ENCODE results near the gene CDK18.

Gene CDK18

DNA sequence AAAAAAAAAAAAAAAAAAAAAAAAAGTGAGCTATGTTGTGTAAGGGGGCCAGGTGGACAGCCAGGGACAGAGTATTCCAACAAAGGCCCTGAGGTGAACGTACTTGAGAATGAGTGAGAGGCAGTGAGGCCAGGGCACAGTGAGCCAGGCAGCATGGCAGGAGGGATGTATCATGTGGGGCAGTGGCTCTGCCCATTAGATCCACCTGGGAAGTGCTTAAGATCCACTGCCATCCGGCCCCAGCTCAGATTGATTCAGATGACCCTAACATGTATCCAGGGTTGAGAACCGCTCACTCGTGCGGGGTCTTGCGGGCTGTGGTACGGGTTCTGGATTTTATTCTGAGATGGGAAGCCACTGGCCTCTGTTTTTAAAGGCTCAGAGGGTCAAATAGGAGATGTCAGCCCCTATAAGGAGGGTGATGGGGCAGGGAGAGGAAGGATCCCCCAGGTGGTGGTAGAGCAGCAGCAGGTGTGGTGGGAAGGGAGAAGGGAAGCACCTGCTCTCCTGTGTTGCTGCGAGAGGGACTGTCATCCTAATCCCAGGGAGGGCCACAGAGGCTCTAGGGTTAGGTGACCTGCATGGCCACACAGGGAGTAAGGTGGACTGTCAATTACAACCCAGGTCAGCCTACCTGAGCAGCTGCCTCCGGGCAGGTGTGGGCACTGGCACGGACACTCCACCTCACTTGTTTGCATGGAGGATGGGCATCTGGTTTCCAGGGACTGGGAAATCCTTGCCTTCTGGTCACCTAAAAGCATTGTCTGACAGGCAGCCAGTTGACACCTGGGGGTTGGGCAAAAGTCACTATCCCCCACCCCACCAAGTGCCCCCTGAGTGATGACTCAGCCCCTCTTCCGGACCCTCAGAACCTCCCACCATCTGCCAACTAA, 31.6 kb downstream of the CDK18 start:
- Histone ChIP-seq H3K4me1 (ENCODE audit: control insufficient read depth, low read depth, low read length) (no peaks in the 10 kb centered on the region), H3K27ac (ENCODE audit: low read length) (no peak overlapping the region), H3K36me3 (ENCODE audit: control insufficient read depth, low read depth, low read length) (peaks cover 6% of the 10 kb centered on the region), H3K4me3 (ENCODE audit: low read length) (no peak overlapping the region), H3K9me3 (ENCODE audit: control insufficient read depth, low read depth, low read length) (no peaks in the 10 kb centered on the region), H3K9ac (ENCODE audit: low read length) (no peak overlapping the region), H3K27me3 (ENCODE audit: control insufficient read depth, insufficient read depth, low read length) (peaks cover 25% of the 10 kb centered on the region)

DNA sequence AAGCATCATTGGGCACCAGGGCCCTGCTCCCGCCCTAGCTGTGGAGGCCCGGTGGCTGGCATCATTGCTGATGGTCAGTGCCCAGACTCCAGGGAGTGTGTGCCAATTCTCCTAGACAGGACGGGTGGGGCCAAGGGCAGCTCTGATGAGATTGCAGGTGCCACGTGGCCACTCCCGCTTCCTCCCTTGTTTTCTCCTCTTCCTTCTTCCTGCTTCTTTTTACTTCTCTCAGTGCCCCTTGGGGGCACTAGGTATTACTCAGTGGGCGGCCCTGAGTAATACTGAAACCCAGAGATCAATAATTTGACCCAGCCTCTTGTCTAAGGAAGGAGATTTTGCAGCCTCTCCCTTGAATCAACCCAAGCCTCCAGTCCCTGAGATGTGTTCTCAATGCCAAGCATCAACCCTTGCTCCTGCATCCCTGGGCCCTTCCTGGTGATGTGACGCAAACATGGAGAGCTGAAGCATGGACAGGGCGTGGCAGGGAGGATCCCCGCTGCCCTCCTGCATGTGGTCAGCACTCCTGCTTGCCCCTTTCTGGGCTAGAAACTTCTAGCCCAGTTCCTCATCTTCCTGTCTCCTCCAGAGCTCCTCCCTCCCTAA, 32.4 kb downstream of the CDK18 start:
- no peaks in the 10 kb centered on the region for H3K36me3 ChIP-seq (ENCODE audit: control insufficient read depth, low read depth, low read length)
- peaks cover 32% of the 10 kb centered on the region for H3K27me3 ChIP-seq (ENCODE audit: control insufficient read depth, insufficient read depth, low read length)
- H3K4me3 ChIP-seq (ENCODE audit: low read length) = no peak overlapping the region
- H3K9me3 ChIP-seq (ENCODE audit: control insufficient read depth, low read depth, low read length) = no peaks in the 10 kb centered on the region
- no peaks in the 10 kb centered on the region for H3K4me1 ChIP-seq (ENCODE audit: control insufficient read depth, low read depth, low read length)
- H3K27ac ChIP-seq (ENCODE audit: low read length) = no peak overlapping the region
- H3K9ac ChIP-seq (ENCODE audit: low read length) = no peak overlapping the region

DNA sequence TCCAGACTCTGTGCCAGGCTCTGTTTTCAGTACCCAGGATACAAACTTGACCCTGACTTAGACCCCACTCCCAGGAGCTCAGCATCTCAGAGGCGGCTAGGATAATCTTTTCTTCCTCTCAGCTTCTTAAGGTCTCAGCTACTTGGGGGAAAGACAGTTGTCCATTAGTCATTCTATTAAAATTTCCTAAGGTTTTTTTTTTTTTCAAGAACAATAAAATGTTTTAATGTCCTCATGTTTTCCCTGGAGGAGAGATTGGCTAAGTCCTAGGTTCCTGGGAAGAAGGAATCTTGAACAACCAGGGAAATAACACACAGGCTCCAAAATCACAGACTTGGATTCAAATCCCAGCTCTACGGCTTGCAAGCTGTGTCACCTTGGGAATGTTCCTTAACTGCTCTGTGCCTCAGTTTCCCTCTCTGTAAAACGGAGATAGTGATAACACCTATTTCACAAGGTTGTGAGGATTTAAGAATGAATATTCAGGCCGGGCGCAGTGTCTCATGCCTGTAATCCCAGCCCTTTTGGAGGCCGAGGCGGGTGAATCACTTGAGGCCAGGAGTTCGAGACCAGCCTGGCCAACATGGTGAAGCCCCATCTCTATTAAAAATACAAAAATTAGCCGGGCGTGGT, 33.0 kb downstream of the CDK18 start:
- peaks cover 35% of the 10 kb centered on the region for H3K27me3 ChIP-seq (ENCODE audit: control insufficient read depth, insufficient read depth, low read length)
- no peak overlapping the region for H3K27ac ChIP-seq (ENCODE audit: low read length)
- H3K4me1 ChIP-seq (ENCODE audit: control insufficient read depth, low read depth, low read length) = no peaks in the 10 kb centered on the region
- H3K4me3 ChIP-seq (ENCODE audit: low read length) = no peak overlapping the region
- no peak overlapping the region for H3K9ac ChIP-seq (ENCODE audit: low read length)
- H3K9me3 ChIP-seq (ENCODE audit: control insufficient read depth, low read depth, low read length) = no peaks in the 10 kb centered on the region
- no peaks in the 10 kb centered on the region for H3K36me3 ChIP-seq (ENCODE audit: control insufficient read depth, low read depth, low read length)

DNA sequence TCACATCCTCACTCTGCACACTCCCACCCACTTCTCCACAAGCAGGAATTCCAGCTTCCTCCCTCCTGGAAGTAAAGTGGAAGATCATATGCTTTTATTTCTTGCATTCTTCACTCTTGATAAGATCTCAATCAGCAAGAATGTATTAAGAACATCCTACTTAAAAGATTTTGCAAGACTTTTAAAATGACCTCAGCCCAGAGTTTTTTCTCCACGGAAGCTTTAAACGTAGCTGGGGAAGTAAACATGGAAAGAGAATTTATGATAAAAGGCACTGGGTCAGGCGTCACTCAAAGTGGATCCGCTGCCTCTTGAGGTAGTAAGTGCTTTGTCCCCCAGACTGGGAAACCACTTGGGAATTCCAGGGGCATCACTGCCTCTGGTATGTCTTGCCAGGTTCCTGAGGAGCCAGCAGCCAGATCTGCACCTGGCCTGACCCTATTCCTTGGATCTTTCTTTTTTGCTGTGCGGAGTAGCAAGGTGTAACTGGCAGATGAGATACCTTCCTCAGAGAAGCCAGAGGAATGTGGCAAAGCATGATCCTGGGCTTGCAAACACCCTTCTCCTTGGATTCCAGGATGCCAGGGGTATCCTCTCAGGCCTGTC, 33.9 kb downstream of the CDK18 start:
- Histone ChIP-seq H3K27me3 (ENCODE audit: control insufficient read depth, insufficient read depth, low read length) (peaks cover 35% of the 10 kb centered on the region), H3K4me1 (ENCODE audit: control insufficient read depth, low read depth, low read length) (no peaks in the 10 kb centered on the region), H3K4me3 (ENCODE audit: low read length) (no peak overlapping the region), H3K9me3 (ENCODE audit: control insufficient read depth, low read depth, low read length) (no peaks in the 10 kb centered on the region), H3K9ac (ENCODE audit: low read length) (no peak overlapping the region), H3K36me3 (ENCODE audit: control insufficient read depth, low read depth, low read length) (no peaks in the 10 kb centered on the region), H3K27ac (ENCODE audit: low read length) (no peak overlapping the region)

DNA sequence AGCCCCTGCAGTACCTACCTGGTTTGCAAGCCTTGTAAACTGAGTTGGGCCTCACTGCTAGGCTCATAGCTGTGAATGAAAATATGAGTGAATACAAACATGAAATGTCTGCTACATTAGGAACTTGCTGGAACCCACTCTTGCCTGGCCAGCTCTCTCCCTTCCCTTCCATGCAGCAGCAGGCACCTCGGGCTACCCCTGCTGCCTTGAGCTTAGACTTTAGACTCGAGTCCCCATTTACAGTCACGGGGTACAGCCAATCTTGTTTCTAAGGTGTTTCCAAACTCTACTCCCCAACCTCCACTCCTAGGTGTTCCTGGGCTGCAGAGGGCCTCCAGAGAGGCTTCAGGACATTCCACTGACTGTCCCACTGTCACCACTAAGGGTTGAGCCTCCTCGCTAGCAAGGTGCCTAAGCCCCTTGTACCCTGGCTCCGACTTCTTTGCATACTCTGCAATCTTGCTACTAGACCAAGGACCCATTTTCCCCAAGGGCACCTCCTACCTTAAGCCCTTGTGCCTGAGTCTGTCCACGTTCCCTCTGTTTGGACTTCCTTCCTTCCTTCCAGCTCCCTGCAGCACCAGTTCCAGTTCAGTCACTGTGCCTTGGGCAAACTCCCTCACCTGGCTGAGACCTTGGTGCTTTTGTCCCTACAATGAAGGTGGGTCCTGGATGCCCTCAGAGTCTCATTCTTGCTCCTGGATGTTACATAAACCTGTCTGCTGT, 36.9 kb downstream of the CDK18 start:
- no peaks in the 10 kb centered on the region for H3K36me3 ChIP-seq (ENCODE audit: control insufficient read depth, low read depth, low read length)
- H3K9me3 ChIP-seq (ENCODE audit: control insufficient read depth, low read depth, low read length) = no peaks in the 10 kb centered on the region
- peaks cover 8% of the 10 kb centered on the region for H3K4me1 ChIP-seq (ENCODE audit: control insufficient read depth, low read depth, low read length)
- no peak overlapping the region for H3K9ac ChIP-seq (ENCODE audit: low read length)
- H3K27me3 ChIP-seq (ENCODE audit: control insufficient read depth, insufficient read depth, low read length) = peaks cover 31% of the 10 kb centered on the region
- no peak overlapping the region for H3K4me3 ChIP-seq (ENCODE audit: low read length)
- H3K27ac ChIP-seq (ENCODE audit: low read length) = no peak overlapping the region

DNA sequence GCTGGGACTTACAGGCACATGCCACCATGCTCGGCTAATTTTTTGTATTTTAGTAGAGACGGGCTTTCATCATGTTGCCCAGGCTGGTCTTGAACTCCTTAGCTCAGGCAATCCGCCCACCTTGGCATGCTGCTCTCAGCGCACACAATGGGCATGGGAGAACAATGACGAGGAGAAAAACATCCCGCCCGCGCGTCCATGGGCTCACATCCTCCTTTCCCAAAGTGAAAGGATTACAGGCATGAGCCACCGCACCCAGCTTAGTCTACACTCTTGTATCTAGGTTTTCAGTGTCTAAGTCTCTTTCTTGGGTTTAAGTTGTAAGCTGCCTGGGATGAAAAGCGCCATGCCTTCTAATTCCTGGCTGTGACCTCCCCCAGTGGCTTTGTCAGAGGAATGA, 37.9 kb downstream of the CDK18 start:
- Histone ChIP-seq H3K36me3 (ENCODE audit: control insufficient read depth, low read depth, low read length) (no peaks in the 10 kb centered on the region), H3K4me3 (ENCODE audit: low read length) (no peak overlapping the region), H3K9ac (ENCODE audit: low read length) (no peak overlapping the region), H3K9me3 (ENCODE audit: control insufficient read depth, low read depth, low read length) (no peaks in the 10 kb centered on the region), H3K27me3 (ENCODE audit: control insufficient read depth, insufficient read depth, low read length) (peaks cover 22% of the 10 kb centered on the region), H3K4me1 (ENCODE audit: control insufficient read depth, low read depth, low read length) (peaks cover 8% of the 10 kb centered on the region), H3K27ac (ENCODE audit: low read length) (no peak overlapping the region)

DNA sequence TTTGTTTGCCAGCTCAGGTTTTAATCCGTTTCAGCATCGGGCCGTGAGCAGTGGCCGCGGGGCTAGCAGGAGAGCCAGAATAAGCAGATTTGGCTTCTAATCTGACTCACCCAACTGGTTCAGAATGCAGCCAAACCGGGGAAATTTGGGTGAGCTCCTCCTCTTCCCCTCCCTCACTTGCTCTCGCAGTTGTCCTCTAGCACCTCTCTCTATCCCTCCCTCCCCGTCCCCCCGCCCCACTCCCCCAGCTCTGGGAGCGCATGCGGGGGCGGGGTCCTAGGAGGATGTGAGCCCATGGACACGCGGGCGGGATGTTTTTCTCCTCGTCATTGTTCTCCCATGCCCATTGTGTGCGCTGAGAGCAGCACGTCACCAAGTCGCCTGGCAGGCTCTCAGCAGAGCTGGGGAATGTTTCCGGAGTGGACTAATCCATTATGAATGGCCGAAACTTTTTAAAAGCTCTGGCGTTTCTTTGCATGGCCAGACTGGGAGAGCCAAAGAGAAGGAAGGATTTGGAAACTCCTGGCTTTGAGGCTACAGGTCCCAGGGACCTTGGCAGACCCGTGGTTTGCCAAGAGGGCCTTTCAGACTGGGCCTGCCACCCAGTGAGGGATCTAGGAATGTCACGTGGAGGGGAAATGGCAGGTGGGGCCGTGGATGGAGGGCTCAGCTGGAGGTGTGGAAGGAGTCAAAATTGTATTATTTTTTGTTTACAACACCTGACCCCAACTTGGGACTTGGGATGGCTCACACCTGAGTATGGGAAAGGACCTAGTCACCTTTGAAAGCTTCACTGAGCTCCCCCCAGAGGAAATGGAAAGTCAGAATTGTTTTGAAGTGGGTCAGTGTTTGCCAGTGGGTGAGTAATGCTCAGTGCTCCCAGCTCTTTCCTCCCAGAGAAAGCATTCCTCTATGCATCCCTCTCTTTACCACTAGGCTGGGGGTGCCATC, 39.2 kb downstream of the CDK18 start:
- H3K27ac ChIP-seq (ENCODE audit: low read length) = peak overlapping the region; percentile 26
- H3K9ac ChIP-seq (ENCODE audit: low read length) = peak overlapping the region; percentile 46

DNA sequence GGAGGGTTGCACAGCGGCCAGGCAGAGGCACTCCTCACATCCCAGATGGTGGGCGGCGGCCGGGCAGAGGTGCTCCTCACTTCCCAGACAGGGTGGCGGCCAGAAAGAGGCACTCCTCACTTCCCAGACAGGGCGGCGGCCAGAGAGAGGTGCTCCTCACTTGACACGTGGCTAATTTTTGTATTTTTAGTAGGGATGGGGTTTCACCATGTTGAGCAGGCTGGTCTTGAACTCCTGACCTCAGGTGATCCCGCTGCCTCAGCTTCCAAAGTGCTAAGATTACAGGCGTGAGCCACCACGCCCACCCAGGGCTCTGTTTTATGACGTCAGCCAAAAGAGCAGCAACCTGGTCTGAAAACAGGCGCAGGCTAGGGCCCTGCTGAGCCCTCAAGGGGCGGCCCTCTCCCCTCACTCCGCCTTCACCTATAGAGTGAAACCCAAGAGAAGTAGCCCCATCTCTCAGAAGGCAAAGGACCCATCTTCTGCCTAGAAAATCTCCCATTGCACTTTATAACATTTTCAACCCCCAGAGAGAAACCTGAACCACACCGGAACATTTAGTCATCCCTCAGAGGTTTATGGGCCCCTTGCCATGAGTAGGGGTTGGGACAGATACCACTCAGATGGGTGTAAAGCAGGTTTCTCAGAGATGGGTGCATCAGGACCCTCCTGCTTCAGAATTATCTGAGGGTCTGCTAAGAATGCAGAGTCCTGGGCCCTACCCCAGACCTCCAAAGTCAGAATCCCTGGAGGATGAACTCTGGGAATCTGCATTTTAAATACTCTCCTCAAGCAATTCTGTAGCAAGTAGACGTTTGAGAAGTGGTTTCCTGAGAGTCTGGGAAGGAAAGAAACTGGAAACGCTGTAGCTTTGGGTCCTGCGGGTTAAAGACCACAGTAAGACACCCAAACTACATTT, 40.8 kb downstream of the CDK18 start:
- H3K4me1 ChIP-seq (ENCODE audit: control insufficient read depth, low read depth, low read length) = peaks cover 8% of the 10 kb centered on the region
- H3K9ac ChIP-seq (ENCODE audit: low read length) = no peak overlapping the region
- no peaks in the 10 kb centered on the region for H3K36me3 ChIP-seq (ENCODE audit: control insufficient read depth, low read depth, low read length)
- peaks cover 18% of the 10 kb centered on the region for H3K27me3 ChIP-seq (ENCODE audit: control insufficient read depth, insufficient read depth, low read length)
- no peaks in the 10 kb centered on the region for H3K9me3 ChIP-seq (ENCODE audit: control insufficient read depth, low read depth, low read length)
- H3K4me3 ChIP-seq (ENCODE audit: low read length) = no peak overlapping the region
- H3K27ac ChIP-seq (ENCODE audit: low read length) = no peak overlapping the region

More for the DNA sequence above, 39.2 kb downstream of the CDK18 start:
- no peaks in the 10 kb centered on the region for H3K36me3 ChIP-seq (ENCODE audit: control insufficient read depth, low read depth, low read length)
- H3K4me3 ChIP-seq (ENCODE audit: low read length) = peak overlapping the region; percentile 52
- H3K4me1 ChIP-seq (ENCODE audit: control insufficient read depth, low read depth, low read length) = peaks cover 8% of the 10 kb centered on the region
- H3K27me3 ChIP-seq (ENCODE audit: control insufficient read depth, insufficient read depth, low read length) = peaks cover 18% of the 10 kb centered on the region
- H3K9me3 ChIP-seq (ENCODE audit: control insufficient read depth, low read depth, low read length) = no peaks in the 10 kb centered on the region

DNA sequence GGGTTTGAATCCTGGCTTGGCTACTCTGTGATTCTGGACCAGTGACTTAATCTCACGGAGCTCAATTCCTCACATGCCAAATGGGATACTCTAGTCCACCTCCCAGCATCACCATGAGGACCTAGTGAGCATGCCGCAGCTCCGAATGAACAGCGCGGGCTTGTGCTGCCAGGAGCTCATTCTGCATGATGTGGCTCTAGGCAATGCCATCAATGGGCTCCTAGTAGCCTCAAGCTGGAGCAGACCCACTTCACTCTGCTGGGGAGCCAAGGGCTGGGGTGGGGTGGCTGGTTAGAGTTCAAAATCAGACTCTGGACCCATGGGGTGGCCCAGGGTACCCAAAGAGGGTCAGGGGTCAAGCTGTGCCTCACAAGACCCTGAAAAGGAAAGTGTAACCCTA, 41.5 kb downstream of the CDK18 start:
- peaks cover 8% of the 10 kb centered on the region for H3K4me1 ChIP-seq (ENCODE audit: control insufficient read depth, low read depth, low read length)
- no peak overlapping the region for H3K9ac ChIP-seq (ENCODE audit: low read length)
- no peak overlapping the region for H3K4me3 ChIP-seq (ENCODE audit: low read length)
- no peak overlapping the region for H3K27ac ChIP-seq (ENCODE audit: low read length)
- no peaks in the 10 kb centered on the region for H3K9me3 ChIP-seq (ENCODE audit: control insufficient read depth, low read depth, low read length)
- no peaks in the 10 kb centered on the region for H3K36me3 ChIP-seq (ENCODE audit: control insufficient read depth, low read depth, low read length)
- peaks cover 15% of the 10 kb centered on the region for H3K27me3 ChIP-seq (ENCODE audit: control insufficient read depth, insufficient read depth, low read length)

DNA sequence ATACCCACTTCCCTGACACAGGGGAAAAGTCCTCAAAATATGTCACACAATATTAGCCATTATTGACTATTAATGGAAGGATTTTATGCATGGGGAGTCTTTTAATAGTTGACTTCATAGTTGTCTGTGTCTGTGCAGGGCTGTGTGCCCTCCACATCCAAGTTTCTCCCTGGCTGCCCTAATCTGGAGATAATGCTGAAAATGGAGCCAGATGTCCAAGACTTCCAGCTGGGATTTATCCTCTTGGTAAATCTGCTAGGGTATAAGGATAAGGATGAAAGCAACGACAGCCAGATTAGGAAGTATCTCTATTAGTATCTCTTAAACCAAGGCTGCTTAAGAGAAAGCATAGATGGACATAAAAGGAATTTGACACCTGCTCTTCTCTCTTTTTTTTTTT, 42.1 kb downstream of the CDK18 start:
- Histone ChIP-seq H3K27me3 (ENCODE audit: control insufficient read depth, insufficient read depth, low read length) (peaks cover 10% of the 10 kb centered on the region), H3K36me3 (ENCODE audit: control insufficient read depth, low read depth, low read length) (no peaks in the 10 kb centered on the region), H3K4me1 (ENCODE audit: control insufficient read depth, low read depth, low read length) (peaks cover 8% of the 10 kb centered on the region), H3K27ac (ENCODE audit: low read length) (no peak overlapping the region), H3K9me3 (ENCODE audit: control insufficient read depth, low read depth, low read length) (no peaks in the 10 kb centered on the region), H3K9ac (ENCODE audit: low read length) (no peak overlapping the region), H3K4me3 (ENCODE audit: low read length) (no peak overlapping the region)
